Neural cell (in vitro differentiated cells): ENCODE measurements around the gene TNFRSF4. TPM values are rescaled to one million over a fixed set of nuclear protein-coding genes. Genes with fewer than 3 reads are reported as not detected.

Source experiments
- H2AFZ ChIP-seq: fragments of 200-600, 300-800 bp; sonication (generic), shearing (Covaris generic); 2 replicates; pipeline ENCODE4 v1.6.0; 2014; ENCODE audit warnings: low read depth, mild to moderate bottlenecking, antibody characterized with exemption, low read length, moderate library complexity
- H3F3A ChIP-seq: fragments of 200-600 bp; shearing (Covaris generic); 2 replicates; pipeline ENCODE4 v1.6.1; 2016; ENCODE audit warnings: mild to moderate bottlenecking, moderate library complexity, mixed read lengths, antibody characterized with exemption, low read length; ENCODE audit not compliant: insufficient read depth, poor library complexity, severe bottlenecking
- H3K27ac ChIP-seq: fragments of 200-600, 300-800 bp; sonication (generic), shearing (Covaris generic); 2 replicates; pipeline ENCODE4 v1.5.1; 2014; ENCODE audit warnings: mild to moderate bottlenecking, low read length, moderate library complexity
- H3K27me3 ChIP-seq: fragments of 300-800, 200-600 bp; sonication (generic), shearing (Covaris generic); 2 replicates; pipeline ENCODE4 v1.6.0; 2014; ENCODE audit warnings: mild to moderate bottlenecking, low read depth, low read length, moderate library complexity; ENCODE audit not compliant: insufficient read depth
- H3K36me3 ChIP-seq: fragments of 300-800, 200-600 bp; sonication (generic), shearing (Covaris generic); 2 replicates; pipeline ENCODE4 v1.5.1; 2014; ENCODE audit warnings: mild to moderate bottlenecking, antibody characterized with exemption, low read length, moderate library complexity; ENCODE audit not compliant: insufficient read depth
- H3K4me2 ChIP-seq: fragments of 300-800, 200-600 bp; sonication (generic), shearing (Covaris generic); 2 replicates; pipeline ENCODE4 v1.6.0; 2014; ENCODE audit warnings: mild to moderate bottlenecking, low read length
- H3K4me3 ChIP-seq: fragments of 300-800, 200-600 bp; sonication (generic), shearing (Covaris generic); 2 replicates; pipeline ENCODE4 v1.5.1; 2014; ENCODE audit warnings: mild to moderate bottlenecking, low read length, moderate library complexity
- H3K79me2 ChIP-seq: fragments of 200-600 bp; shearing (Covaris generic); replicated peaks from 2 replicates; pipeline ENCODE4 v1.6.0; 2014; ENCODE audit warnings: mild to moderate bottlenecking, low read length, moderate library complexity; ENCODE audit not compliant: insufficient read depth
- H3K9ac ChIP-seq: fragments of 300-800, 200-600 bp; sonication (generic), shearing (Covaris generic); 2 replicates; pipeline ENCODE4 v1.6.1; 2016; ENCODE audit warnings: mild to moderate bottlenecking, low read length, mixed read lengths
- H3K9me2 ChIP-seq: fragments of 200-600 bp; shearing (Covaris generic); 2 replicates; pipeline ENCODE4 v1.6.1; 2016; ENCODE audit warnings: mild to moderate bottlenecking, low read length, mixed read lengths; ENCODE audit not compliant: insufficient read depth
- H3K9me3 ChIP-seq: fragments of 200-600, 300-800 bp; sonication (generic), shearing (Covaris generic); 2 replicates; pipeline ENCODE4 v1.6.1; 2016; ENCODE audit warnings: mild to moderate bottlenecking, mixed run types, low read length, moderate library complexity, mixed read lengths
- H4K20me1 ChIP-seq: fragments of 200-600 bp; shearing (Covaris generic); 2 replicates; pipeline ENCODE4 v1.6.1; 2016; ENCODE audit warnings: mild to moderate bottlenecking, mixed run types; ENCODE audit not compliant: insufficient read depth
- EP300 ChIP-seq: fragments of 450-650 bp; conservative IDR thresholded peaks from 2 replicates; pipeline ENCODE4 v1.6.1; 2014; ENCODE audit warnings: antibody characterized with exemption, mild to moderate bottlenecking, moderate library complexity; ENCODE audit not compliant: poor library complexity, severe bottlenecking
- EZH2 ChIP-seq: fragments of 200-600, 300-800 bp; shearing (Covaris generic), sonication (generic); IDR thresholded peaks from 2 replicates; pipeline ENCODE4 v1.6.1; 2014; ENCODE audit warnings: antibody characterized with exemption, low read length, borderline replicate concordance, mild to moderate bottlenecking; ENCODE audit not compliant: insufficient read depth, poor library complexity, severe bottlenecking
- MXI1 ChIP-seq: fragments of 450-650 bp; conservative IDR thresholded peaks from 2 replicates; pipeline ENCODE4 v1.6.1; 2014; ENCODE audit warnings: antibody characterized with exemption, mild to moderate bottlenecking; ENCODE audit not compliant: poor library complexity, severe bottlenecking
- POLR2AphosphoS5 ChIP-seq: IDR thresholded peaks from 2 replicates; pipeline ENCODE4 v1.6.1; 2012
- RAD21 ChIP-seq: fragments of 450-650 bp; conservative IDR thresholded peaks from 2 replicates; pipeline ENCODE4 v1.6.1; 2014; ENCODE audit warnings: antibody characterized with exemption, mild to moderate bottlenecking, moderate library complexity
- SMC3 ChIP-seq: fragments of 450-650 bp; conservative IDR thresholded peaks from 2 replicates; pipeline ENCODE4 v1.6.1; 2014; ENCODE audit warnings: antibody characterized with exemption, mild to moderate bottlenecking, moderate library complexity; ENCODE audit not compliant: poor library complexity
- TAF1 ChIP-seq: IDR thresholded peaks from 2 replicates; pipeline ENCODE4 v1.6.1; 2012; ENCODE audit warnings: low read depth
- polyA plus RNA-seq: library from polyadenylated mRNA; depleted of rRNA; stranded (reverse); fragments of >200 nt; gene quantifications from 2 replicates; pipeline ENCODE4 v1.2.3, GENCODE V29; 2014
- TF ChIP-seq, protein P1 (sequence below): fragments of 450-650 bp; IDR thresholded peaks from 2 replicates; pipeline ENCODE4 v1.5.1; 2014; ENCODE audit warnings: antibody characterized with exemption, mild to moderate bottlenecking, moderate library complexity; ENCODE audit not compliant: poor library complexity, severe bottlenecking
- TF ChIP-seq, protein P2 (sequence below): IDR thresholded peaks from 2 replicates; pipeline ENCODE4 v1.6.1; 2012; ENCODE audit warnings: borderline replicate concordance

The TNFRSF4 gene
- polyA plus RNA-seq, 1 donor from 2014 or later: not detected

DNA sequence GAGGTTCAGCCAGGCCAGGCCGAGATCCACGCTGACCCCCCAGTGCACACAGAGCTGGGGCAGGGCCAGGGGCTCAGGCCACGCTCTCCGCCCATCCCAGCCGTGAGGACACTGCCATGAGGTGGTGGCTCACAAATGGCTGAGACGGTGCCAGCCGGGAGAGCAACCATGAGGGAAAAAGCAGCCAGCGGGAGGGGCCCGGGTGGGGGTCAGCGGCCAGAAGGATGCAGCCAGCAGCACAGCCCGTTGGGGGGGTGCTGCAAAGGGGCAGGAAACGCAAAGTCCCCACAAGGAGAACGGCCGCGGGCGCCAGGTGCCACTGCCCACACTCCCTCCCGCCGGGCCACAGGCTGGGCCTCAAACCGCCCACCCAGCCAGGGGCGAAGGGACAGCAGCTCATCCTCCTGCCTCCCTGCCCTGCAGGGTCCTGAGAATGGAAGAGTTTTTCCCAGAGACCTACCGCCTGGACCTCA, 32.0 kb downstream of the TNFRSF4 start:
- Histone ChIP-seq H3K27me3 (no peaks in the 10 kb centered on the region), H3K9me2 (no peaks in the 10 kb centered on the region), H3K9me3 (no peaks in the 10 kb centered on the region), H3K36me3 (no peaks in the 10 kb centered on the region), H3K27ac (no peak overlapping the region), H4K20me1 (no peaks in the 10 kb centered on the region), H3K79me2 (no peaks in the 10 kb centered on the region), H3K4me3 (no peak overlapping the region), H3F3A (no peaks in the 10 kb centered on the region), H3K4me2 (no peak overlapping the region), H3K9ac (no peak overlapping the region), H2AFZ (no peak overlapping the region)
- TF ChIP-seq TAF1 (no peak), EP300 (no peak), POLR2AphosphoS5 (no peak), MXI1 (no peak), RAD21 (no peak), SMC3 (no peak), EZH2 (no peak)
- TF ChIP-seq, protein P1, sequence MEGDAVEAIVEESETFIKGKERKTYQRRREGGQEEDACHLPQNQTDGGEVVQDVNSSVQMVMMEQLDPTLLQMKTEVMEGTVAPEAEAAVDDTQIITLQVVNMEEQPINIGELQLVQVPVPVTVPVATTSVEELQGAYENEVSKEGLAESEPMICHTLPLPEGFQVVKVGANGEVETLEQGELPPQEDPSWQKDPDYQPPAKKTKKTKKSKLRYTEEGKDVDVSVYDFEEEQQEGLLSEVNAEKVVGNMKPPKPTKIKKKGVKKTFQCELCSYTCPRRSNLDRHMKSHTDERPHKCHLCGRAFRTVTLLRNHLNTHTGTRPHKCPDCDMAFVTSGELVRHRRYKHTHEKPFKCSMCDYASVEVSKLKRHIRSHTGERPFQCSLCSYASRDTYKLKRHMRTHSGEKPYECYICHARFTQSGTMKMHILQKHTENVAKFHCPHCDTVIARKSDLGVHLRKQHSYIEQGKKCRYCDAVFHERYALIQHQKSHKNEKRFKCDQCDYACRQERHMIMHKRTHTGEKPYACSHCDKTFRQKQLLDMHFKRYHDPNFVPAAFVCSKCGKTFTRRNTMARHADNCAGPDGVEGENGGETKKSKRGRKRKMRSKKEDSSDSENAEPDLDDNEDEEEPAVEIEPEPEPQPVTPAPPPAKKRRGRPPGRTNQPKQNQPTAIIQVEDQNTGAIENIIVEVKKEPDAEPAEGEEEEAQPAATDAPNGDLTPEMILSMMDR: no peak
- TF ChIP-seq, protein P2, sequence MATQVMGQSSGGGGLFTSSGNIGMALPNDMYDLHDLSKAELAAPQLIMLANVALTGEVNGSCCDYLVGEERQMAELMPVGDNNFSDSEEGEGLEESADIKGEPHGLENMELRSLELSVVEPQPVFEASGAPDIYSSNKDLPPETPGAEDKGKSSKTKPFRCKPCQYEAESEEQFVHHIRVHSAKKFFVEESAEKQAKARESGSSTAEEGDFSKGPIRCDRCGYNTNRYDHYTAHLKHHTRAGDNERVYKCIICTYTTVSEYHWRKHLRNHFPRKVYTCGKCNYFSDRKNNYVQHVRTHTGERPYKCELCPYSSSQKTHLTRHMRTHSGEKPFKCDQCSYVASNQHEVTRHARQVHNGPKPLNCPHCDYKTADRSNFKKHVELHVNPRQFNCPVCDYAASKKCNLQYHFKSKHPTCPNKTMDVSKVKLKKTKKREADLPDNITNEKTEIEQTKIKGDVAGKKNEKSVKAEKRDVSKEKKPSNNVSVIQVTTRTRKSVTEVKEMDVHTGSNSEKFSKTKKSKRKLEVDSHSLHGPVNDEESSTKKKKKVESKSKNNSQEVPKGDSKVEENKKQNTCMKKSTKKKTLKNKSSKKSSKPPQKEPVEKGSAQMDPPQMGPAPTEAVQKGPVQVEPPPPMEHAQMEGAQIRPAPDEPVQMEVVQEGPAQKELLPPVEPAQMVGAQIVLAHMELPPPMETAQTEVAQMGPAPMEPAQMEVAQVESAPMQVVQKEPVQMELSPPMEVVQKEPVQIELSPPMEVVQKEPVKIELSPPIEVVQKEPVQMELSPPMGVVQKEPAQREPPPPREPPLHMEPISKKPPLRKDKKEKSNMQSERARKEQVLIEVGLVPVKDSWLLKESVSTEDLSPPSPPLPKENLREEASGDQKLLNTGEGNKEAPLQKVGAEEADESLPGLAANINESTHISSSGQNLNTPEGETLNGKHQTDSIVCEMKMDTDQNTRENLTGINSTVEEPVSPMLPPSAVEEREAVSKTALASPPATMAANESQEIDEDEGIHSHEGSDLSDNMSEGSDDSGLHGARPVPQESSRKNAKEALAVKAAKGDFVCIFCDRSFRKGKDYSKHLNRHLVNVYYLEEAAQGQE: no peak

DNA sequence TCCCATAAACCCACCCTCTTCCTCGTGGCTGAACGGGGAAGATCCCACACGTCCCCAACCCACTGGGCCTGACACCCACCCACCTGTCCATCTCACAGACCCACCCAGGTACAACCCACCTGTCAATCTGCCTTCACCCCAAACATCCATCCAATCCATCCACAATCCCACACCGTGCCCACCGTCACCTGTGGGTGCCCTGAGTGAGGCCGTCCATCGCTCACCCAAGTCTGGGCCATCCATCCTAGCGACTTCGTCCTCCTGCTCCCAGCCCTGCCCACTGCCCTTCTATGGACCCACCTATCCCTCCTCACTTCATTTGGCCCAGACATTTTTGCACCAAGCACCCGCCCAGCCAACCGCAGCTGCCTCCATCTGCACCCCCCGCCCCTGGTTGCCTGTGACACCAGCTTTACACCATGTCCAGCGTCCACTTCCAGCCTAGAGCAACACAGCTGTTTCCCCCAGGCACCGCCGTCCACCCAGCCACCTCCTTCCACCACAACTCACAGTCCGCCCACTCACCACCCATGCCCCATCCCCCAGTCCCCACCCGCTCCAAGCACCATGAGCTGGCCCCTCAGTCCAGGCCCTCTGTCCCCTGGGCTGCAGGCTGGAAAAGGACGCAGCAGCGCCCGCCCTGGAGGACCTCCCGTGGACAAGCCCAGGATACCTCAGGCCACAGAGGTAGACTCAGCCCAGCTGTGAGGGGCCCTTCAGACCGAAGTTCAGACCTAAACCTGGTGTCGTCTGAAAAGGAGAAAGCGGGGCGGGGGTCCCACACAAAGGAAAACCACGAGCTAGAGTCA, 32.6 kb downstream of the TNFRSF4 start:
- TF ChIP-seq POLR2AphosphoS5 (no peak), RAD21 (no peak), MXI1 (no peak), EP300 (no peak), EZH2 (no peak)

More for the DNA sequence above, 32.6 kb downstream of the TNFRSF4 start:
- Histone ChIP-seq H3K9ac (no peak overlapping the region), H3F3A (no peaks in the 10 kb centered on the region), H3K79me2 (no peaks in the 10 kb centered on the region), H3K4me2 (no peak overlapping the region), H4K20me1 (no peaks in the 10 kb centered on the region), H3K27ac (no peak overlapping the region), H2AFZ (no peak overlapping the region), H3K27me3 (no peaks in the 10 kb centered on the region), H3K9me2 (no peaks in the 10 kb centered on the region), H3K4me3 (no peak overlapping the region), H3K36me3 (no peaks in the 10 kb centered on the region), H3K9me3 (no peaks in the 10 kb centered on the region)
